Ovary (tissue), 9 donors: Measurements from ENCODE around the gene PTPRN2. TPM values are rescaled to one million over a fixed set of nuclear protein-coding genes. Genes with fewer than 3 reads are reported as not detected.
A peak's percentile ranks its signal among the peaks of the same experiment; 100 is the strongest.
"Not testable (repeated sequence)": the region's sequence is repeated elsewhere in the genome, so short reads cannot be mapped to it uniquely, and the experiment has no call there.

Experiments used
- DNase-seq, 5 donors: peaks; one replicate each; pipeline ENCODE4 v3.0.0-alpha.2; 2019 to 2020
- H3K27ac ChIP-seq, 2 donors: fragments of 200-600 bp; one replicate each; pipeline versions ENCODE4 v1.5.1 to v1.8.0; 2019 to 2022
- H3K27me3 ChIP-seq: fragments of 200-600 bp; one replicate; pipeline ENCODE4 v1.8.0; 2022
- H3K36me3 ChIP-seq: fragments of 200-600 bp; sonication (generic); one replicate; pipeline ENCODE4 v1.5.1; 2019
- H3K4me1 ChIP-seq: one replicate; pipeline ENCODE4 v1.8.1; 2013; ENCODE audit warnings: mild to moderate bottlenecking, moderate library complexity; ENCODE audit not compliant: insufficient read depth
- H3K4me3 ChIP-seq: fragments of 200-600 bp; sonication (generic); one replicate; pipeline ENCODE4 v1.5.1; 2017
- H3K9me3 ChIP-seq, 2 donors: fragments of 200-600 bp in 1 of 2; sonication (generic) in 1 of 2; one replicate each; pipeline versions ENCODE4 v1.5.1 to v1.8.1; 2013 to 2019; ENCODE audit warnings: mild to moderate bottlenecking in 1 of 2, moderate library complexity in 1 of 2
- CTCF ChIP-seq, 3 donors: fragments of 450-650 bp in 2 of 3; fragments of 200-600 bp in 1 of 3; IDR thresholded peaks; one replicate each; pipeline versions ENCODE4 v1.5.1 to v1.8.0; 2016 to 2022; ENCODE audit warnings: antibody characterized with exemption in 3 of 3, mild to moderate bottlenecking in 1 of 3
- EP300 ChIP-seq: sonication (generic); formaldehyde crosslinking; IDR thresholded peaks from one replicate; pipeline ENCODE4 v1.6.1; 2017; ENCODE audit warnings: antibody characterized with exemption
- POLR2A ChIP-seq: fragments of 450-650 bp; IDR thresholded peaks from one replicate; pipeline ENCODE4 v1.6.1; 2017; ENCODE audit warnings: antibody characterized with exemption, mild to moderate bottlenecking, moderate library complexity
- WGBS, 3 donors: extraction: QIAGEN DNeasy Blood & Tissue Kit in 1 of 3; methylation state at CpG; one replicate each; pipeline versions ENCODE4 v1.1.5 to v1.1.7; 2013 to 2017; 5-methylcytosine and 5-hydroxymethylcytosine counted together
- intact Hi-C, 4 donors: fragments of 100-400 bp; cut with DNase I; formaldehyde crosslinking; loops; one replicate each; pipeline versions ENCODE4 v1.11.0 to v1.15.1; 2022 to 2023
- polyA plus RNA-seq, 2 donors: library from polyadenylated mRNA; stranded (reverse); fragments of 200-250 nt in 1 of 2; fragments of 350-450 nt in 1 of 2; fragmentation: Illumina TruSeq in 1 of 2; extraction: RNeasy Lipid Tissue Mini Kit (QIAGEN cat#74804) in 1 of 2; gene quantifications; one replicate each; pipeline ENCODE4 v1.2.3, GENCODE V29; 2013 to 2014
- total RNA-seq, 7 donors: library from RNA; depleted of rRNA in 2 of 7; stranded (reverse); fragments of >200 nt in 2 of 7; fragmentation: NEBNext Ultra II Directional in 3 of 7; extraction: Animal tissue kit (Norgen Biotek cat#: 25700) in 3 of 7; gene quantifications; one replicate each; pipeline versions ENCODE4 v1.1.0 to v1.2.4, GENCODE V29; 2016 to 2023
- donor health status: DM: no; HTN: no; CAD: no; lungs with moderate emphysema.
- donor health status: DM: no; HTN: no; CAD: no.
- donor health status: Bipolar disorder and iron deficiency.
- donor health status: DM: yes; HTN: yes; CAD: no.
- donor health status: DM: no; HTN: no; CAD: no.
- donor health status: DM: yes; HTN: yes; CAD: no.

The PTPRN2 gene
- total and polyA plus RNA-seq, 9 donors: 3.5 to 11.1 (median 5.9) TPM

DNA sequence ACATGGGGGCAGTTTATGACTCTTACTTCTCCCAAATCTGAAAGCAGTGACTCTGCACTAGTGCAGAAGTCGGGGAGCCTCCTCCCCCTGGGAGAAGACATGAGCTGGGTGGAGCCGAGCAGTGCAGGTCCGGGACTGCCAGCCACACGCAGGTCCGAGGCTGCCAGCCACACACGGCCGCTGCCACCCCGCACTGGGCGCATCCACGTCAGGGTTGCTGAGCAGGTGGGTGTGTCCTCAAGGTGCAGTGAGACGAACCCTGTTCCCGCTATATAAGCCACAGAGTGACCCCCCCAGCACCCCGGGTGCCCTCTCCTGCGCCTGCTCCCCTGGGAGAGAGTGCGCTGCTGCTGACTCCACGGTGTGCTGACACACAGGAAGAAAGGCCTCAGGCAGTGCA lies 430.2 kb downstream of the PTPRN2 start:
- TF ChIP-seq POLR2A (no peak), CTCF (IDR thresholded peaks at IDR 0.05) (no peak)

DNA sequence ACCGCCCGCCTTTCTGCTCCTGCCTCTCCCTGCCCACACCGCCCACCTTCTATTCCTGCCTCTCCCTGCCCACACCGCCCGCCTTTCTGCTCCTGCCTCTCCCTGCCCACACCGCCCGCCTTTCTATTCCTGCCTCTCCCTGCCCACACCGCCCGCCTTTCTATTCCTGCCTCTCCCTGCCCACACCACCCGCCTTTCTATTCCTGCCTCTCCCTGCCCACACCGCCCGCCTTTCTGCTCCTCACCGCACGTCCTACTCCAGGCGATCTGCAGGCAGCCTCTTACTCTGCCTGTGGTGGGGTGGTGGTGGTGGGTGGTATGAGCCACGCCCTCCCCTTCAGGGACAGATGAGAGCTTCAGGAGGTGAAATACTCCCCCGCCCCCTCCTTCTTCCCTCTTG lies 436.4 kb downstream of the PTPRN2 start:
- DNase-seq: peak; percentile 27 to 71 (median 41)
- intact Hi-C loops, H3K9me3 ChIP-seq: not testable (repeated sequence)

More for the DNA sequence above, 430.2 kb downstream of the PTPRN2 start:
- Histone ChIP-seq H3K9me3 (no peaks in the 10 kb centered on the region), H3K36me3 (no peaks in the 10 kb centered on the region), H3K27ac (no peak overlapping the region), H3K4me1 (no peaks in the 10 kb centered on the region), H3K27me3 (no peaks in the 10 kb centered on the region), H3K4me3 (no peak overlapping the region)
- intact Hi-C loops: no loop called here
- no peak for DNase-seq
- WGBS, 3 donors: 78 to 86% (median 84%) methylated on average over 16 of the region's 16 CpGs

GRCh38 chr7:158150234-158150633 lies 437.4 kb downstream of the PTPRN2 start:
- no peak for DNase-seq
- WGBS, 3 donors: 86 to 95% (median 88%) methylated on average over 7 of the region's 7 CpGs
- Histone ChIP-seq H3K4me3 (no peak overlapping the region), H3K36me3 (no peaks in the 10 kb centered on the region), H3K4me1 (no peaks in the 10 kb centered on the region), H3K9me3 (no peaks in the 10 kb centered on the region), H3K27ac (no peak overlapping the region), H3K27me3 (no peaks in the 10 kb centered on the region)
- TF ChIP-seq EP300 (no peak), CTCF (IDR thresholded peaks at IDR 0.05) (no peak), POLR2A (no peak)
- intact Hi-C loops: no loop called here

More for the DNA sequence above, 436.4 kb downstream of the PTPRN2 start:
- H3K27ac ChIP-seq, H3K4me1 ChIP-seq, H3K4me3 ChIP-seq, H3K36me3 ChIP-seq, H3K27me3 ChIP-seq: not testable (repeated sequence)
- WGBS, 3 donors: 57 to 68% (median 66%) methylated on average over 15 to 17 of the region's 17 CpGs

DNA sequence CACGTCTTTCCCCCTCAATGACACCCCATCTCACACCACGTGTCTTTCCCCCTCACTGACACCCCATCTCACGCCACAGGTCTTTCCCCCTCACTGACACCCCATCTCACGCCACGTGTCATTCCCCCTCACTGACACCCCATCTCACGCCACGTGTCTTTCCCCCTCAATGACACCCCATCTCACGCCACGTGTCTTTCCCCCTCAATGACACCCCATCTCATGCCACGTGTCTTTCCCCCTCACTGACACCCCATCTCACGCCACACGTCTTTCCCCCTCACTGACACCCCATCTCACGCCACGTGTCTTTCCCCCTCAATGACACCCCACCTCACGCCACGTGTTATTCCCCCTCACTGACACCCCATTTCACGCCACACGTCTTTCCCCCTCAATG lies 440.2 kb downstream of the PTPRN2 start:
- DNase-seq: peak in 2 of 5 donors; percentile 13 to 28
- H3K9me3 ChIP-seq, H3K4me3 ChIP-seq, H3K36me3 ChIP-seq, H3K4me1 ChIP-seq, intact Hi-C loops, H3K27ac ChIP-seq, H3K27me3 ChIP-seq: not testable (repeated sequence)
- 91 to 94% (median 91%) methylated on average over 18 of the region's 18 CpGs for WGBS, 3 donors

DNA sequence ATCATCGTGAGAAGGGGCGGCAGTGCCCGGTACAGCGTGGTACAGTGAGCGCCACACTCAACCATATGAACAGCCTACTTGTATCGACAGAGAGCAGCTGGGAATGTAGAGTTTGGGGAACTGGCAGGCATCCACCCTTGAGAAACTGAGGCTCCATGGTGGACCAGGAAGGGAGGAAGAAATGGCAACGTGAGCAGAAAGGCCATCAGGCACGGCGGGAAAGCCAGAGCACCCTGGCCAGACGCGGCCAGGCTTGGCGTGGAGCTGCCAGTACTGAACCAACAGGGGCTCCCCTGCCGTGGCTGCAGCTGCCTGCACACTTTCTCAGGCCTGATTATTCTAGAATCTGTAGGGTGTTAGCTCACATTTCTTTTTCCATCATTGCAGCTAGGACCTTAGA lies 442.3 kb downstream of the PTPRN2 start:
- no peaks in the 10 kb centered on the region for H3K4me1 ChIP-seq
- H3K27ac ChIP-seq: no peak overlapping the region
- intact Hi-C loops: no loop called here
- TF ChIP-seq EP300 (no peak), POLR2A (no peak), CTCF (IDR thresholded peaks at IDR 0.05) (no peak)
- H3K36me3 ChIP-seq: no peaks in the 10 kb centered on the region
- H3K27me3 ChIP-seq: no peaks in the 10 kb centered on the region
- peaks cover 0 to 3% of the 10 kb centered on the region in 2 donors for H3K9me3 ChIP-seq
- WGBS, 3 donors: 92 to 93% (median 93%) methylated on average over 13 of the region's 13 CpGs
- H3K4me3 ChIP-seq: no peak overlapping the region
- no peak for DNase-seq
